ENCODE results near the gene CCDC87. TPM values are rescaled to one million over a fixed set of nuclear protein-coding genes. Genes with fewer than 3 reads are reported as not detected.
A peak's percentile ranks its signal among the peaks of the same experiment; 100 is the strongest.

Gene CCDC87
- total RNA-seq, 1 experiment from 2014 or later: 1.1 TPM

- Histone ChIP-seq H3K23me2 (ENCODE audit: insufficient read length, low read depth, low read length, poor library complexity, severe bottlenecking) (peaks cover 12% of the 10 kb centered on the region), H3K4ac (ENCODE audit: low read depth, low read length) (no peak overlapping the region; the same call in 1 of the 2 replicates), H3K27me3 (ENCODE audit: insufficient read depth, low read length) (no peaks in the 10 kb centered on the region), H2BK5ac (ENCODE audit: insufficient read length, low read length) (no peak overlapping the region), H3K9ac (ENCODE audit: extremely low read depth, insufficient read length, low read length) (peak overlapping the region; percentile 100), H3K9me3 (ENCODE audit: control insufficient read depth, low read depth, low read length) (no peaks in the 10 kb centered on the region), H3K79me1 (ENCODE audit: insufficient read depth, low read depth, low read length, poor library complexity, severe bottlenecking) (no peaks in the 10 kb centered on the region), H2AK5ac (ENCODE audit: insufficient read length, low read length) (no peak overlapping the region), H3K23ac (ENCODE audit: insufficient read length, low read depth, low read length) (no peak overlapping the region), H4K91ac (ENCODE audit: insufficient read length, low read depth, low read length) (peak overlapping the region; percentile 13), H3K27ac (ENCODE audit: insufficient read length, low read depth, low read length) (peak overlapping the region; percentile 60), H2BK15ac (ENCODE audit: low read depth, low read length) (no peak overlapping the region), H3K4me1 (ENCODE audit: insufficient read depth, low read length) (peaks cover 3% of the 10 kb centered on the region), H4K5ac (ENCODE audit: insufficient read length, low read depth, low read length) (peak overlapping the region; percentile 74), H3K79me2 (ENCODE audit: insufficient read depth, low read length) (peaks cover 49% of the 10 kb centered on the region), H3T11ph (ENCODE audit: low read length) (no peak overlapping the region), H2BK12ac (ENCODE audit: insufficient read length, low read depth, low read length) (no peak overlapping the region), H3K18ac (ENCODE audit: insufficient read length, low read depth, low read length) (peak overlapping the region; percentile 92), H2AFZ (ENCODE audit: low read length) (no peak overlapping the region), H4K8ac (replicated peaks; ENCODE audit: insufficient read length, low read depth, low read length) (peak overlapping the region; percentile 22), H3K4me2 (ENCODE audit: insufficient read depth, insufficient read length, low read length) (peak overlapping the region; percentile 95), H2BK20ac (ENCODE audit: low read depth, low read length, poor library complexity, severe bottlenecking) (no peak overlapping the region), H3K56ac (ENCODE audit: insufficient read length, low read depth, low read length) (peak overlapping the region; percentile 82), H4K20me1 (ENCODE audit: control insufficient read depth, insufficient read depth, insufficient read length) (no peaks in the 10 kb centered on the region), H2BK120ac (ENCODE audit: low read depth, low read length, poor library complexity, severe bottlenecking) (peak overlapping the region; percentile 40), H3K14ac (ENCODE audit: insufficient read depth, low read length) (peak overlapping the region; percentile 98)
- H3K4me3 Mint-ChIP-seq: peak overlapping the region; percentile 99 to 100
- no peak for DNase-seq
- no peaks in the 10 kb centered on the region for H3K9me3 Mint-ChIP-seq
- no peak; the same call in 2 of the 3 replicates for TF ChIP-seq CTCF (conservative IDR thresholded peaks at IDR 0.05)
- whole genome bisulfite sequencing (ENCODE audit: extremely low coverage, insufficient read length, low lambda C conversion rate): no CpG with 5 or more reads among the region's 27 CpGs
- peaks cover 61 to 63% of the 10 kb centered on the region in 2 experiments for H3K4me1 Mint-ChIP-seq
- H3K27me3 Mint-ChIP-seq (ENCODE audit: low read depth): peaks cover 2% of the 10 kb centered on the region; the same call in 1 of the 2 replicates
- H3K27ac Mint-ChIP-seq: peak overlapping the region; percentile 100
- peaks cover 44 to 79% (median 70%) of the 10 kb centered on the region in 3 experiments for H3K36me3 Mint-ChIP-seq (ENCODE audit: insufficient read depth in 1 of 3, low read depth in 3 of 3)
Measured at GRCh38 chr11:66639066-66639813, 46.4 kb upstream of the CCDC87 start.

Data from H9 (cell line).